HG03439 (cell line): ENCODE measurements around the gene RAI1.
A peak's percentile ranks its signal among the peaks of the same experiment; 100 is the strongest.
"Not testable (repeated sequence)": the region's sequence is repeated elsewhere in the genome, so short reads cannot be mapped to it uniquely, and the experiment has no call there.

Source experiments
- ATAC-seq: cut with Tn5 transposase; IDR thresholded peaks from one replicate; pipeline ENCODE4 v1.9.1; 2021; ENCODE audit warnings: mild to moderate bottlenecking, moderate library complexity; ENCODE audit not compliant: unreplicated experiment

The RAI1 gene, protein sequence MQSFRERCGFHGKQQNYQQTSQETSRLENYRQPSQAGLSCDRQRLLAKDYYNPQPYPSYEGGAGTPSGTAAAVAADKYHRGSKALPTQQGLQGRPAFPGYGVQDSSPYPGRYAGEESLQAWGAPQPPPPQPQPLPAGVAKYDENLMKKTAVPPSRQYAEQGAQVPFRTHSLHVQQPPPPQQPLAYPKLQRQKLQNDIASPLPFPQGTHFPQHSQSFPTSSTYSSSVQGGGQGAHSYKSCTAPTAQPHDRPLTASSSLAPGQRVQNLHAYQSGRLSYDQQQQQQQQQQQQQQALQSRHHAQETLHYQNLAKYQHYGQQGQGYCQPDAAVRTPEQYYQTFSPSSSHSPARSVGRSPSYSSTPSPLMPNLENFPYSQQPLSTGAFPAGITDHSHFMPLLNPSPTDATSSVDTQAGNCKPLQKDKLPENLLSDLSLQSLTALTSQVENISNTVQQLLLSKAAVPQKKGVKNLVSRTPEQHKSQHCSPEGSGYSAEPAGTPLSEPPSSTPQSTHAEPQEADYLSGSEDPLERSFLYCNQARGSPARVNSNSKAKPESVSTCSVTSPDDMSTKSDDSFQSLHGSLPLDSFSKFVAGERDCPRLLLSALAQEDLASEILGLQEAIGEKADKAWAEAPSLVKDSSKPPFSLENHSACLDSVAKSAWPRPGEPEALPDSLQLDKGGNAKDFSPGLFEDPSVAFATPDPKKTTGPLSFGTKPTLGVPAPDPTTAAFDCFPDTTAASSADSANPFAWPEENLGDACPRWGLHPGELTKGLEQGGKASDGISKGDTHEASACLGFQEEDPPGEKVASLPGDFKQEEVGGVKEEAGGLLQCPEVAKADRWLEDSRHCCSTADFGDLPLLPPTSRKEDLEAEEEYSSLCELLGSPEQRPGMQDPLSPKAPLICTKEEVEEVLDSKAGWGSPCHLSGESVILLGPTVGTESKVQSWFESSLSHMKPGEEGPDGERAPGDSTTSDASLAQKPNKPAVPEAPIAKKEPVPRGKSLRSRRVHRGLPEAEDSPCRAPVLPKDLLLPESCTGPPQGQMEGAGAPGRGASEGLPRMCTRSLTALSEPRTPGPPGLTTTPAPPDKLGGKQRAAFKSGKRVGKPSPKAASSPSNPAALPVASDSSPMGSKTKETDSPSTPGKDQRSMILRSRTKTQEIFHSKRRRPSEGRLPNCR (N-terminal part only)

DNA sequence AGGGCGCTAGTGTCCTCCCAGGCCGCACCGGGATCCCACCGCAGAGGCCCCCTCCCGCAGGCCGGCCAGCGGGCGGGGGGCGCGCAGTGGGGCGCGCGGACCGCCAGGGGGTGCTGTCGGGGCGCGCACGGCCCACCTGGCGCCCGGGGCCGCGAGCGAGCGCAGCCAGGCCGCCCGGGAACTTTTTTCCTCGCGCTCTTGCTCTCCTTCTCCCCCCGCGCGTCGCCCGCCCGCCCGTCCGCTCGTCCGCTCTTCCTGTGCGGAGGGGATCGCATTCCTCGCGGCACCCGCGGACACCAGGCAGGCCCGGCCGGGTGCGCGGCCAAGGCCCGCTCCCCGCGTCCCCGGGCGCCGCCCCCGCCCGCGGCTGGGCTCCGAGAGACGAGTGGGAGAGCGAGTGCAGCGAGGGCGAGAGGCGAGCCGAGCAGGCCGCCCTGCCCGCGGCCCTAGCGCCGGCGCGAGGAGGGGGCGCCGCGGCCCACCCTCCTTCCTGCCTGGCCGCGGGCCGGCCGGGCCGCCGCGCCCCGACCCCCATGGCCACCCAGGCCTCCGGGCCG is at the start of gene RAI1:
Gene RAI1 (plus strand): TSS at position 272 of the 557 bp plus-strand sequence. CDS start 111,491 bp downstream, outside the sequence.
- peak; percentile 36 for ATAC-seq

DNA sequence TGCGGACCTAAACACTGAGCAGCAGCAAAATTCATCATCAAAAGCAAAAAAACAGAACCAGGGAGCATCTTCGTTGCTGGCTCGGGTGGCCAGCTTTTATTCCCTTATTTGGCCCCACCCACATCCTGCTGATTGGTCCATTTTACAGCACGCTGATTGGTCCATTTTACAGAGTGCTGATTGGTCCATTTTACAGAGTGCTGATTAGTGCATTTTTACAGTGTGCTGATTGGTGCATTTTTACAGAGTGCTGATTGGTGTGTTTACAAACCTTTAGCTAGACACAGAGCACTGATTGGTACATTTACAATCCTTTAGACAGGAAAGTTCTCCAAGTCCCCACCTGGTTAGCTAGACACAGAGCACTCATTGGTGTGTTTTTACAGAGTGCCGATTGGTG is 48.6 kb upstream of the RAI1 start:
- not testable (repeated sequence) for ATAC-seq

DNA sequence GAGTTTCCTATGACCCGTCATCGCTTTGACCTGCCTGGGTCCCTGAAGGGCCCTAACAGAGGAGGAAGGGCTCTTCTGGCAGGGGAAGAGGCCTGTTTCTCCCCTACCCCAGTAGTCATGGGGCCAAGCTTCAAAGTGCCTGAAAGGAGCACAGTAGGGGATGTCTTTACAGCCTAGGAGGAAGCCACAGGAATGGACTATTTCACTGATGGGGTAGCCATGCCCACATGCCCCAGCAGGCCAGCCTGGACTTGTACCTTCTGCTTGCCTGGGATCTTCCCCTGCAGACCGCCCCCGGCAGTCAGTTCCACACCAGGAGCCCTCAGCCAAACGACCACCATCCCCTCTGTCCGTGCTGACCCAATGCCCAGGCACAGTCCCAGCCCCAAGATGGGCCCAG is 47.9 kb upstream of the RAI1 start:
- ATAC-seq: no peak

- no peak for ATAC-seq
Measured at GRCh38 chr17:17635126-17635525, 46.1 kb upstream of the RAI1 start.

- not testable (repeated sequence) for ATAC-seq
Measured at GRCh38 chr17:17635537-17636271, 45.6 kb upstream of the RAI1 start.

DNA sequence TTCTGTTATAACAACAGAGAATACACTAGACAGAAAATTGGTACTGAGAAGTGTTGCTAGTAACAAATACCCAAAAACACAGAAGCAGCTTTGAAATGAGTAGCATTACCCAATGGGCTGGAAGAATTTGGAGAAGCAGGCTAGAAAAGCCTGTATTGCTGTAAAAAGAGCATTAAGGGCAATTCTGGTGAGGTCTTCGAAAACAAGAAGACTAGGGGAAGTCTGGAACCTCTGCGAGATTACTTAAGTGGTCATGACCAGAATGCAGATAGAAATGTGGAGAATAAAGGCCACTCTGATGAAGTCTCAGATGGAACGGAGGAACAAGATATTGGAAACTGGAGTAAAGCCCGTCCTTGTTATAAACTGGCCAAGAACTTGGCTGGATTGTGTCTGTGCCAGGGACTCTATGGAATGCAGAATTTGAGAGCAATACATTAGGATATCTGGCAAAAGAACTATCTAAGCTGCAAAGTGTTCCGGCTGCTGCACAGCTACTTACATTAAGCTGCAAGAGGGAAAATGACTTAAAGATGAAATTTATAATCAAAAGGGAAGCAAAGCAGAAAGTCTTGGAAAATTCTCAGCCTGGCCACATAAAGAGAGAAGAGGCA is 44.9 kb upstream of the RAI1 start:
- ATAC-seq: no peak

GRCh38 chr17:17638467-17638866 is 42.8 kb upstream of the RAI1 start:
- no peak for ATAC-seq

- not testable (repeated sequence) for ATAC-seq
Measured at GRCh38 chr17:17639661-17640270, 41.5 kb upstream of the RAI1 start.

DNA sequence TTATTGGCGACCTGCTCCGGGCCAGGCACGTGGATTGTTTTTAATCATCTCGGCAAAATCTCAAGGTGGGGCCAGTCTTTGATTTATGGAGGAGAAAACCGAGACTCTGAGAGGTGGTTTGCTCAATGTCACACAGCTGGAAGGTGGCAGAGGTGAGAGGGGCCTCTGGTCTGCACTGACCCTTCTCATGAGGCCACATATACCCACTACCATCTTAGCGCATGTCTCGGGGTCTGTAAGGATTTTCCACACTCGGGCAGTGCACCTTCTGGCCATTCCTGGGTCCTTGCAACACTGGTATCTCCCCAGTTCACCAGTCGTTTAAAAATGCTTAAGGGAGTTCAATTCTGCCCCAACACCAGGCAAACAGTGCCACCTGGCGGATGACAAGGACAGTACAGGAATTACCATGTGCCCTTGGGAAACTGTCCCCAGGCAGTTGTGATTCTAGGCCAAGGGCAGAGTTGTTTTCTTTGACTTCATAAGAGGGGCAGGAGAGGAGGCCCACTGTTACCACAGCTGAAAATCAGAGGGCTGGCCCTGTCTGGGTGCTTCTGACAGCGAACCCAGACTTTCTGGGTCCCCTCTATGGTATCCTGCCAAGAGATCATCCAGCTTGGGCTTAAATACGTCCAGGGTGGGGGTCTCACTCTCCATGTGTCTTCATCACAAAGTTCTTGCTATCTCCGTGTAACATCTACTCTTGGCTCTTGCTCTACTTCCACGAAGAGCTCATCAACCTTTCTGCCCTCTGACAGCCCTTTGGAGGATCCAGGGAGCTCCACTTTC is 39.4 kb upstream of the RAI1 start:
- peak; percentile 56 for ATAC-seq

DNA sequence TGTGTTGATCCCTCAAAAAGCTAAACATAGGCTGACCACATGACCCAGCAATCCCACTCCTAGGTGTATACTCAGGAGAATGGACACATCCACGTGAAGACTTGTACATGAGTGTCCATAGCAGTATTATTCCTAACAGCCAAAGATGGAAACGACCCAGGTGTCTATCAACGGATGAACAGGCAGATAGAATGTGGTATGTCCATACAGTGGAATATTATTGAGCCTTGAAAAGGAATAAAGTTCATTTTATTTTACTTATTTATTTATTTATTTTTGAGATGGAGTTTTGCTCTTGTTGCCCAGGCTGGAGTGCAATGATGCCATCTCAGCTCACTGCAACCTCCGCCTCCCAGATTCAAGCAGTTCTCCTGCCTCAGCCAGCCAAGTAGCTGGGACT is 36.1 kb upstream of the RAI1 start:
- not testable (repeated sequence) for ATAC-seq

- ATAC-seq: no peak
Measured at GRCh38 chr17:17645961-17646360, 35.3 kb upstream of the RAI1 start.

- no peak for ATAC-seq
Measured at GRCh38 chr17:17647524-17648178, 33.6 kb upstream of the RAI1 start.

DNA sequence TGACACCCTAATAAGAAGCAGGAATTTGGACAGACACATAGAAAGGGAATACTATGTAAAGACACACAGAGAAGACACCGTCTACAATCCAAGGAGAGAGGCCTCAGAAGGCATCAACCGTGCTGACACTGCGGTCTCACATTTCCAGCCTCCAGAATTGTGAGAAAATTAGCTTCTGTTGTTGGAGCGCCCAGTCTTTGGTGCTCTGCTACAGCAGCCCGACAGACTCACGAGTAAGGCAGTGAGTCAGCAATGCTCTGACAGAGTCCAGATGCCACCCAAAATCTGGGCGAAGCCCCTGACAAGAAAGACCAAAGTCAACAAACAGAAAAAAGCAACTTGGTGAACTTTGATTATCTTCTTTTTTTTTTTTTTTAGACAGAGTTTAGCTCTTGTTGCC is 32.5 kb upstream of the RAI1 start:
- no peak for ATAC-seq

GRCh38 chr17:17650959-17651358 is 30.3 kb upstream of the RAI1 start:
- no peak for ATAC-seq

DNA sequence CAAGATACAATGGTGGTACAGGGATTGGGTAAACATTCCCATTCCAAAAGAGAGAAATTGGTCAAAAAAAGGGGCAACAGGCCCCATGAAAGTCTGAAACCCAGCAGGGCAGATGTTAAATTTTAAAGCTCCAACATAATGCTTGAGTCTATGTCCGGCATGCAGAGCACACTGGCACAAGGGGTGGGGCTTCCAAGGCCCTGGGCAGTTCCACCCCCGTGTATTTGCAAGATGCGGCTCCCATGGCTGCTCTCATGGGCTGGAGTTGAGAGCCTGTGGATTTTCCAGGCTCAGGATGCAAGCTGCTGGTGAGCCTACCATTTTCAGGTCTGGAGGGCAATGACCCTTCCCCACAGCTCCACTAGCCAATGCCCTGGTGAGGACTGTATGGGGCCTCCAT is 27.9 kb upstream of the RAI1 start:
- no peak for ATAC-seq

- no peak for ATAC-seq
Measured at GRCh38 chr17:17659340-17659739, 21.9 kb upstream of the RAI1 start.

DNA sequence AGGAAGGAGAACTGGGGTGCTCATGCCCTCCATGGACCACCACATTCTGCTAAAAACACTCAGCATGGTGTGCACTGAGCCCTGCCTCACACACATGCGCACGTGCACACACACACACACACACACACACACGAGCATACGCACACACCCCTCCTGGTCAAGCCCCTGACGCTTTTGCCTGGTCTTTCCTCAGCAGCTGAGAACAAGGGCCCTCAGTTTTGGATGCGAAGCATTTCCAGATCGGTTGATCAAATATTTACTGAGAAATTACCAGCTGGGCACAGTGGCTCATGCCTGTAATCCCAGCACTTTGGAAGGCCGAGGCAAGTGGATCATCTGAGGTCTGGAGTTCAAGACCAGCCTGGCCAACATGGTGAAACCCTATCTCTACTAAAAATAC is 20.1 kb upstream of the RAI1 start:
- ATAC-seq: no peak

DNA sequence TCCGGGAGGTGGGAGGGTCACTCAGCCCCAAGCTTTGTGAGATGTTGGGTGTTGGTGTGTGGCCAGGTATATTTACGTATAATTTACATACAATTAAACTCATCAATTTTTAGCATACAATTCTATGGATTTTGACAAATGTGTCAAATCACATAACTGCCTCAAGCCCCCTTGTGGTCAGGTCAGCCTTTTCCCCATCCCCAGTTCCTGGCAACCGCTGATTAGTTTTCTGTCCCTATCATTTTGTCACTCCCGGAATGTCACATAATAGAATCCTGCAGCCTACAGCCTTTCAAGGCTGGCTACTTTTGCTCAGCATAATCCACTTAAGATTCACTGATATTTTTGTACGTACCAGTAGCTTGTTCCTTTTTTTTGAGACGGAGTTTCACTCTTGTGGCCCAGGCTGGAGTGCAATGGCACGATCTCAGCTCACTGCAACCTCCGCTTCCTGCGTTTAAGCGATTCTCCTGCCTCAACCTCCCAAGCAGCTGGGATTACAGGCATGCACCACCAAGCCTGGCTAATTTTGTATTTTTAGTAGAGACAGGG is 19.3 kb upstream of the RAI1 start:
- ATAC-seq: no peak
